ENCODE results near the gene GOLGA3. TPM values are rescaled to one million over a fixed set of nuclear protein-coding genes. Genes with fewer than 3 reads are reported as not detected.

Gene GOLGA3
- total RNA-seq (2022; extraction: Qiagen RNA extraction; ENCODE audit: low read depth) = 19.2 to 23.5 TPM (median 22.0 TPM) in 5 replicates

DNA sequence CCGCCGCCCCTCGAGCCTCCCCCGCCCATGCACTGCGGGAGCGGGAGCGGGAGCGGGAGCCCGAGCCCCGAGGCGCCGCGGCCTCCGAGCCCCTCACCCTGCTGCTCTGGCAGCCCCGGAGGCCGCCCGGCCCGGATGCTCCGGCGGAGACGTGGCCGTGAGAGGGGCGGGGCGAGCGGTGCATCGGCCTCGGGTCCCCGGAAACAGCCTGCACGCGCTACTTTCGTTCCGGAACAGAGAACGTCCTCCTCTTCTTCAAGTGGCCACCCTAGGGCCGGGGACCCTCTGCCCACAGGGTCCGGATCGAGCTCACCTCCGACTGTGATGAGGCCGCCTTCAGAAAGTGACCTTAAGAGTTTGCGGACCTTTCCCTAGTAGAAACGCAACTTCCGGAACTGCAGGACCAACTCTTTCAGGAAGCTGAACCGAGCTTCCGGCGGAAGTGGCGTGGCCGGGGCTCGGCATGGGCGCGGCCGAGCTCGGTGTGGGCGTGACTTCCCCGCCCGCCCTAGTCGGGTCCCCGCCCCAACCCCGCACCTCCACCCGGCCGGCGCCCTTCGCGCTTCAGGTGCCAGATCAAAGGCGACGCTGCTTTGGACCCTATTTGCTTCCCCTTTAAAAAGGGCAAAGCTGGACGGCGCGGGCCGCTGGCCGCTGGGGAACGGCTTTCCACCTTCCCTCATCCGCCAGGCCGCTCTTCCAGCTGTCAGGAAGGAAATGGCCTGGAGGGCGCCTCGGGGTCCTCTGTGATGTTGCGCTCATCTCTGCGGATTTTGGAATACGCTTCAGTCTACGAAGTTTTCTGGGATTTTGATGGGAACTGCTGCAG lies at the start of gene GOLGA3:
GOLGA3 (minus strand) TSS at position 164 of the 829 bp plus-strand sequence. CDS start 6,741 bp downstream, outside the sequence.

GRCh38 chr12:132761032-132761920 lies 67.4 kb downstream of the GOLGA3 start, which contains the start of gene ANKLE2:
Gene ANKLE2 (minus strand): TSS chr12:132761832. CDS start chr12:132761798, 34 bp downstream.

Other genes starting within 250 kb of the GOLGA3 start
- gene LRCOL1, start 218.3 kb downstream of the GOLGA3 start, total RNA-seq (2022; extraction: Qiagen RNA extraction; ENCODE audit: low read depth) = not detected in 5 replicates
- gene P2RX2, start 210.1 kb downstream of the GOLGA3 start, total RNA-seq (2022; extraction: Qiagen RNA extraction; ENCODE audit: low read depth) = not detected in 5 replicates
- gene POLE, start 141.5 kb downstream of the GOLGA3 start, total RNA-seq (2022; extraction: Qiagen RNA extraction; ENCODE audit: low read depth) = 43.7 to 57.1 TPM (median 45.2 TPM) in 5 replicates
- gene PXMP2, start 141.3 kb downstream of the GOLGA3 start, total RNA-seq (2022; extraction: Qiagen RNA extraction; ENCODE audit: low read depth) = 21.3 to 29.5 TPM (median 29.0 TPM) in 5 replicates
- 39.9 to 61.3 TPM (median 58.6 TPM) in 5 replicates for gene PGAM5, start 118.0 kb downstream of the GOLGA3 start, total RNA-seq (2022; extraction: Qiagen RNA extraction; ENCODE audit: low read depth)
- gene ANKLE2, start 67.0 kb downstream of the GOLGA3 start, total RNA-seq (2022; extraction: Qiagen RNA extraction; ENCODE audit: low read depth) = 73.9 to 85.8 TPM (median 78.1 TPM) in 5 replicates
- 18.1 to 21.9 TPM (median 19.8 TPM) in 5 replicates for gene CHFR, start 58.7 kb upstream of the GOLGA3 start, total RNA-seq (2022; extraction: Qiagen RNA extraction; ENCODE audit: low read depth)
- 3.1 to 5.6 TPM (median 3.4 TPM) in 5 replicates for gene ZNF605, start 127.4 kb upstream of the GOLGA3 start, total RNA-seq (2022; extraction: Qiagen RNA extraction; ENCODE audit: low read depth)
- 7.1 to 11.3 TPM (median 7.4 TPM) in 5 replicates for gene ZNF26, start 157.5 kb upstream of the GOLGA3 start, total RNA-seq (2022; extraction: Qiagen RNA extraction; ENCODE audit: low read depth)
- gene ZNF84, start 208.6 kb upstream of the GOLGA3 start, total RNA-seq (2022; extraction: Qiagen RNA extraction; ENCODE audit: low read depth) = 11.8 to 15.7 TPM (median 12.4 TPM) in 5 replicates